GM19238 (cell line): ENCODE results near the gene SLC15A1.
"Not testable (repeated sequence)": the region's sequence is repeated elsewhere in the genome, so short reads cannot be mapped to it uniquely, and the experiment has no call there.

Source experiments
- DNase-seq: peaks from one replicate; pipeline ENCODE4 v3.0.0; 2011; ENCODE audit warnings: low spot score; ENCODE audit not compliant: insufficient read length

SLC15A1 gene

GRCh38 chr13:98658131-98658530, 94.3 kb downstream of the SLC15A1 start:
- no peak for DNase-seq

DNA sequence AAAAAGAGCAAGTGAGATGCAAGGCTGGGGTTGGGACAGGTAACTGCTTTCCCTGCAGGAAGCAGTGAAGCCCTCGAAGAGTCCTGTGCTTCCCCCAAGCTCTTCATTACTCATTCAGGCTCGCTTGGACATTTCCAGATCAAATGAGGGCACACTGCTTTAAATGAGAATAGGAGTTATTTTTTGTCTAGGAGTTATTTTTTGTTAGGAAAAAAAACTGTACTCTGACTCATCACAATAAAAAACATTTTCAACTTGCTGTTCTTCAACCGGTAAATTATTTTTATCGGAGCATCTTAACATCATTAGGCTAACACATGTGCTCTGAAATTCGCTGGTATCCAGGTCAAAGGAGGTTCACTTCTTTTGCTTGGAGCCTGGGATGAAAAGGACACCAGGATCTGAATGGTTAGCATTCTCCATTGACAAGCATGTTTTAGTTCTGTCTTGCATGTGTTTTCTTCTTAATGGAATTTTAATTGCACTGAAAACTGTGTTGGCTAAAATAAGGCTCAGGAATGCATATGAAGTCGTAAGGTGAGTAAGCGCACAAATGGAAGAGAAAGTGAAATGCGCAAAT, 94.9 kb downstream of the SLC15A1 start:
- no peak for DNase-seq

DNA sequence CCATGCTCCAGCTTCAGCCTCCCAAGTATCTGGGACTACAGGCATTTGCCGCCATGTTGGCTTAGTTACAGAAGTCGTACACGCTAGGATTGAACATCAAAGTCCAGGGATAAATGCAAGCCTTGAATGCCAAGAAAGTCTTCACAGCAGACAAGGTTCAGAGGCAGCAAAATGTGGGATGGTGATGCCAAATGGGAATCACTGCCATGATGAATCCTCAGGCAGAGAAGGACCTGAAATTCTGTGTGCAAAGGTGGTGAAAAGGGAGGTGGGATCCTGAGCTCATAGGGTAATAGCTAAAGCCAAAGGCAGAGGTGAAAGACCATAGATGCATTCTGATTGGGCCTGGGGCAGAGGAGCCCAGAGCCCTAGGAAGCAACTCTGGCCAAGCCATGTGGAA, 96.2 kb downstream of the SLC15A1 start:
- no peak for DNase-seq

- peak; percentile 74 for DNase-seq
Observed at GRCh38 chr13:98653463-98653985, 98.9 kb downstream of the SLC15A1 start.

GRCh38 chr13:98652721-98653462, 99.6 kb downstream of the SLC15A1 start:
- no peak for DNase-seq

DNA sequence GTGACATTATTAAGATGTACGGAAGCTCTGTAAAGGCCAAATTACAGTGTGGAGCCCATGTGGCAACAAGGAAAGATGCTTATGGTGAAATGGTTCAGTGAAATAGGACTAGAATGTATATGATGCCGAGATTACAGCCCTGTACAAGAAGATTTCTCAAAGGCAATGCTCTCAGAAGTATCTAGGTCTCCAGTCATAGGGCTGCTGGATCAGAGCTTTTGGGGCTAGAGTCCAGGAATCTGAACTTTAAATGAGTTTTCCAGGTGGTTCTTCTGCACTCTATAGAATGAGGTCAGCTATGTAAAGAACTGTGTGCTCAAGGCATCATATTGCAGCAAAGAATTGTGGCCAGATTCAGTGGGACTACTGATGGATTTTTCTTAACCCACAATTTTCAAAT, 100.2 kb downstream of the SLC15A1 start:
- DNase-seq: no peak

GRCh38 chr13:98651744-98652143, 100.7 kb downstream of the SLC15A1 start:
- no peak for DNase-seq

DNA sequence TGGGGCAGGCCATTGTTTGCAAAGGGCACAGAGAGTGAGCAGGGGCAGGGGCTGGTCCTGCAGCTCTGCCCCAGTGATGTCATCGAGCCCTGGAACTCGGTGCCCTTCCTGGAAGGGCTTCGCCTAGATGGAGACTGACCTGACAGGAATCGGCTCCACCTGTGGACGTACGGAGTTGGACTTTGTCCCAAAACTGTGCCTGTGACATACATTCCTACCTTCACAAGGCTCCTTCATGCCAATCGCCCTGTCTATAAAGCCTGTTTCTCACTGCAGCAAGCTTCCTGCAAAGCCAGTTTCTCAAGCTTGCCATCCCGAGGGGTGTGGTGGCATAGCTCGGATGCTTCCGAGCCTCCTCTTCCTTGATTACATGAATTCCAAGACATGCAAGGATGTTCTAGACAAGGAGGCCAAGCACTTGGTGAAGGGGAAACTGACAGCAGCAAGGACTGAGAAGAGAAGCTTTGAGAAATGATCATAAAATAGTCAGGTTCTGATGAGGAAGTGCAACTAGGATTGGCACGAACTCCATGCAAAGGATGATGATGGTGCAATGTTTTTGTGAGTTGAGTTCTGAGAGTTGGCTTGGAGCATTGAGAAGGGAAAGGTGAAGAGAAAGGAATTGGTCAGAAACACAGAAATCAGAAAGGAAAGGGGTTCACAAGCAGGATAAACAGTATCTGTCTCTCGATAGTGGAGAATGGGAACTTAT, 101.9 kb downstream of the SLC15A1 start:
- no peak for DNase-seq

- DNase-seq: no peak
Observed at GRCh38 chr13:98649861-98650260, 102.6 kb downstream of the SLC15A1 start.

DNA sequence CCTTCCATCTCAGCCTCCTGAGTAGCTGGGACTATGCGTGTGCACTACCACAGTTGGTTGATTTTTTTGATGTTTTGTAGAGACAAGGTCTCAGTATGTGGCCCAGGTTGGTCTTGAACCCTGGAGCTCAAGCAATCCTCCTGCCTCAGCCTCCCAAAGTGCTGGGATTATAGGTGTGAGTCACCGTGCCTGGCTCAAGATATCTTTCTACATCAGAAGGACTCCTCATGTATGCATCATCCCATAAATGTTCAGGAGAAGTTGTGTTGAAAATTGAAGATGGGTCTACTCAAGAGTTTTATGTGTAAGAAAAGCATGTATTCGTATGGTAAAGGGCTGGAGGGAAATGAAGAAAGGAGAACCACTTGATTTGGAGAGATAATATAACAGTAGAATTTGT, 103.8 kb downstream of the SLC15A1 start:
- DNase-seq: no peak

GRCh38 chr13:98648141-98648540, 104.3 kb downstream of the SLC15A1 start:
- DNase-seq: no peak

GRCh38 chr13:98647121-98647520, 105.4 kb downstream of the SLC15A1 start:
- no peak for DNase-seq

DNA sequence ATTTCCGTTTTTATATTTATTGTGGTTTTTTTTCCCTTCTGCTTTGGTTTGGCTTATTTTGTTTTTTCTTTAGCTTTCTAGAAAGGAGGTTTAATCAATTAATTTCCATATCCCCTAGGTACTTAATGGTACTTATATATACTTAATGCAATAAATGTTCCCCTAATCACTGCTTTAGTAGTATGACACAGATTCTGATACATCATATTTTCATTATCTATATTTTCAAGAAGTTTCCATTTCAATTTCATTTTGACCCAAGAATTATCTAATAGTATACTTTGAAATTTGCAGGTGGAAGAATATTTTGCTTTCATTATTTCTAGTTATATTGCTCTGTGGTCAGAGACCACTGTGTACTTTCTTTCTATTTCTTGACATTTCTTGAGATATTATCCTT, 109.0 kb downstream of the SLC15A1 start:
- DNase-seq: no peak

DNA sequence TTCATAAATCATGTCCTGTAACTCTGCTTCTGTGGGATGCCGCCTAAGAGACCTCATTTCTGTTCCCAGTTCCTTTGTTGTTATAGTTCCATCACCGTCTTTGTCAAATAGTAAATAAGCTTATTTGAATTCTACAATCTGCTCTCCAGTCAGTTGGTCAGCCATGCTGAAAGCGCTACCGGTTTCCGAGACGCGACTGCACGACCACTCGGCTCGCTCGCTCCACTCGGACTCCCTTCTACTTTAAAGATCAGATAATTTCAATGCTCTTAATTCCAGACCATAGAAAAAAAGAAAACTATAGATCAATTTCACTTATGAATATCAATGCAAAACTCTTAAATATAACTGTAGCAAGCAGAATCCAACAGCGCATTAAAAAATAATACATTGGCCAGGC, 111.4 kb downstream of the SLC15A1 start:
- no peak for DNase-seq

DNA sequence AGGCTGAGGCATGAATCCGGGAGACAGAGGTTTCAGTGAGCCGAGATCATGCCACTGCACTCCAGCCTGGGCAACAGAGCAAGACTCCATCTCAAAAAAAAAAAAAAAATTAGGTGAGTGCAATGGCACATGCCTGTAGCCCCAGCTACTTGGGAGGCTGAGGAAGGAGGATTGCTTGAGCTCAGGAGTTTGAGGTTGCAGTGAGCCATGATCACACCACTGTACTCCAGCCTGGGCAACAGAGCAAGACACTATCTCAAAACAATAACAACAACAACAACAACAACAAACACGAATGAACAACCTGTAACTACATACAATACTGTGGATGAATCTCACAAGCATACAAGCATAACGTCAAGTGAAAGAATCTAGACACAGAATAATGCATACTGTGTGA, 112.7 kb downstream of the SLC15A1 start:
- not testable (repeated sequence) for DNase-seq

DNA sequence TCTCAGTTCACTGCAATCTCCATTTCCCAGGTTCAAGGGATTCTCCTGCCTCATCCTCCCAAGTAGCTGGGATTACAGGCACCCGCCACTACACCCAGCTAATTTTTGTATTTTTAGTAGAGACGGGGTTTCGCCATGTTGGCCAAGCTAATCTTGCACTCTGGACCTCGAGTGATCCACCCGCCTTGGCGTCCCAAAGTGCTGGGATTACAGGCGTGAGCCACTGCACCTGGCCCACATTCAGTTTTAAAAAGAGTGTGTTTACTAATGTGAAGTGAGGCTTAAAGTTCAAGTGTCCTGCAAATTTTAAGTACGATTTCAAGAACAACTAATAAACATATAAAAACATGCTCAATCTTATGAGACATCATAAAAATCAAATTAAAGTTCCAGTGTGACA, 114.1 kb downstream of the SLC15A1 start:
- DNase-seq: not testable (repeated sequence)
